AG04450 (cell line): ENCODE data around the gene NPY5R. TPM values are rescaled to one million over a fixed set of nuclear protein-coding genes. Genes with fewer than 3 reads are reported as not detected.

Source experiments
- CTCF ChIA-PET: fragments of 300-600, 350-600 bp; formaldehyde crosslinking; extraction: SDS; loops from one replicate; lab custom pipeline; 2022; ENCODE audit warnings: antibody characterized with exemption, inconsistent platforms; lab: Charles Lee
- POLR2A ChIA-PET: fragments of 350-600 bp; formaldehyde crosslinking; extraction: SDS; loops from one replicate; lab custom pipeline; 2021; ENCODE audit warnings: antibody characterized with exemption, inconsistent platforms; lab: Yijun Ruan, JAX
- DNase-seq: peaks from one replicate; pipeline ENCODE4 v3.0.0-alpha.2; 2011; ENCODE audit warnings: low read depth, low spot score
- H3K27ac ChIP-seq: one replicate; pipeline ENCODE4 v1.5.1; 2012; ENCODE audit warnings: low read depth, low read length, control low read depth
- H3K27me3 ChIP-seq: one replicate; pipeline ENCODE4 v1.6.0; 2012; ENCODE audit warnings: low read length; ENCODE audit not compliant: control insufficient read depth, insufficient read depth
- H3K4me3 ChIP-seq: 2 replicates; pipeline ENCODE4 v1.5.1; 2011; ENCODE audit warnings: mild to moderate bottlenecking, low read depth, low read length, control low read depth
- H3K9me3 ChIP-seq: 2 replicates; pipeline ENCODE4 v1.5.1; 2012; ENCODE audit warnings: low read length; ENCODE audit not compliant: control insufficient read depth, insufficient read depth
- polyA plus RNA-seq: library from polyadenylated mRNA; depleted of rRNA; stranded (reverse); fragments of >200 nt; gene quantifications from 2 replicates; pipeline ENCODE4 v1.2.3, GENCODE V29; 2011
- TF ChIP-seq, protein P1 (sequence below): IDR thresholded peaks from 2 replicates; pipeline ENCODE4 v1.5.1; 2011; ENCODE audit warnings: low read depth, low read length, control low read depth, inconsistent platforms

Gene NPY5R
- polyA plus RNA-seq, 1 experiment: not detected

DNA sequence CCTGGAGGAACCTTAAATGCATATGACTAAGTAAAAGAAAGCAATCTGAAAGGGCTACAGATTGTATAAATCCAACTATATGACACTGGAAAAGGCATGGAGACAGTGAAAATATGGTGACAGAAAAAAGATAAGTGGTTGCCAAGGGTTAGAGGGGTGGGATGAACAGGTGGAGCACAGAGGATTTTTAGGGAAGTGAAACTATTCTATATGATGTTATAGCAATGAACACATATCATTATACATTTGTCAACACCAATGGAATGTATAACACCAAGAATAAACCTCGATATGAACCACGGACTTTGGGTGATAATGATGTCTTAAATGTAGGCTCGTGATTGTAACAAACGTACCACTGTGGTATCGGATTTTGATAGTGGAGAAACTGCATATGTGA, 40.7 kb downstream of the NPY5R start:
- no peak for DNase-seq
- H3K27ac ChIP-seq: no peak overlapping the region
- H3K4me3 ChIP-seq: no peak overlapping the region
- ChIA-PET CTCF (no interaction called here), POLR2A (no interaction called here)
- TF ChIP-seq, protein P1, sequence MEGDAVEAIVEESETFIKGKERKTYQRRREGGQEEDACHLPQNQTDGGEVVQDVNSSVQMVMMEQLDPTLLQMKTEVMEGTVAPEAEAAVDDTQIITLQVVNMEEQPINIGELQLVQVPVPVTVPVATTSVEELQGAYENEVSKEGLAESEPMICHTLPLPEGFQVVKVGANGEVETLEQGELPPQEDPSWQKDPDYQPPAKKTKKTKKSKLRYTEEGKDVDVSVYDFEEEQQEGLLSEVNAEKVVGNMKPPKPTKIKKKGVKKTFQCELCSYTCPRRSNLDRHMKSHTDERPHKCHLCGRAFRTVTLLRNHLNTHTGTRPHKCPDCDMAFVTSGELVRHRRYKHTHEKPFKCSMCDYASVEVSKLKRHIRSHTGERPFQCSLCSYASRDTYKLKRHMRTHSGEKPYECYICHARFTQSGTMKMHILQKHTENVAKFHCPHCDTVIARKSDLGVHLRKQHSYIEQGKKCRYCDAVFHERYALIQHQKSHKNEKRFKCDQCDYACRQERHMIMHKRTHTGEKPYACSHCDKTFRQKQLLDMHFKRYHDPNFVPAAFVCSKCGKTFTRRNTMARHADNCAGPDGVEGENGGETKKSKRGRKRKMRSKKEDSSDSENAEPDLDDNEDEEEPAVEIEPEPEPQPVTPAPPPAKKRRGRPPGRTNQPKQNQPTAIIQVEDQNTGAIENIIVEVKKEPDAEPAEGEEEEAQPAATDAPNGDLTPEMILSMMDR: no peak
- no peaks in the 10 kb centered on the region for H3K27me3 ChIP-seq
- no peaks in the 10 kb centered on the region for H3K9me3 ChIP-seq

DNA sequence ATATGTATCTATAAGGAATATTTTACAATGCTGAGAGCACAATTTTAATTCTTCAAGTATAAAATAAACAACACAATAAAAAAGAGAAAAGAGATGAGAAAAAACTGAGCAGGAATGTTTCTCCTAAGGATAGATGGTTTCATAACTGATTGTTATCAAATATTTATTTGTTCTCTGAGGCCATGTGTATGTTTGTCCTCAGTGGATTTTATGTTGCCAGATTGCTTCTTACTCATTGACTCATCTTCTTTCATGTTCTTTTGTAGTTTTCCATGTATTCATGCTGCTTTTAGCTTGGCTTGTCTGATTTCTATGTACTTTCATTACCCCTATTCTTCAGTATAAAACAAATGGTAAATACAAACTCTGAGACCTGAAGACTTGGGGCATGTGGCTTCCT, 41.2 kb downstream of the NPY5R start:
- TF ChIP-seq, protein P1: no peak
- Histone ChIP-seq H3K9me3 (no peaks in the 10 kb centered on the region), H3K27me3 (no peaks in the 10 kb centered on the region), H3K4me3 (no peak overlapping the region), H3K27ac (no peak overlapping the region)
- no peak for DNase-seq
- CTCF ChIA-PET: no interaction called here
- POLR2A ChIA-PET: no interaction called here

DNA sequence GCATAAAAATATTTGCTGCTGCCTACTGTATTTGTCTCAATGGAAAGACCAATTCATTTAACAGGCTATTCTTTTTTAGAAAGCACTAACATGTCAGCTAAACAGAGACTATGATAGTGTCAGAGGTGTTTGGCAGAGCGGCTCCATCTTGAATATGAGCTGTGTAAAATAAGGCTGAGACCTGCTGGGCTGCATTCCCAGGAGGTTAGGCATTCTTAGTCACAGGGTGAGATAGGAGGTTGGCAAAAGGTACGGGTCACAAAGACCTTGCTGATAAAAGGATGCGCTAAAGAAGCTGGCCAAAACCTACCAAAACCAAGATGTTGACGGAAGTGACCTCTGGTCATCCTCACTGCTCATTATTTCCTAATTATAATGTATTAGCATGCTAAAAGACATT, 41.8 kb downstream of the NPY5R start:
- ChIA-PET POLR2A (no interaction called here), CTCF (no interaction called here)
- Histone ChIP-seq H3K27ac (no peak overlapping the region), H3K27me3 (no peaks in the 10 kb centered on the region), H3K9me3 (no peaks in the 10 kb centered on the region), H3K4me3 (no peak overlapping the region)
- TF ChIP-seq, protein P1: no peak
- DNase-seq: no peak

DNA sequence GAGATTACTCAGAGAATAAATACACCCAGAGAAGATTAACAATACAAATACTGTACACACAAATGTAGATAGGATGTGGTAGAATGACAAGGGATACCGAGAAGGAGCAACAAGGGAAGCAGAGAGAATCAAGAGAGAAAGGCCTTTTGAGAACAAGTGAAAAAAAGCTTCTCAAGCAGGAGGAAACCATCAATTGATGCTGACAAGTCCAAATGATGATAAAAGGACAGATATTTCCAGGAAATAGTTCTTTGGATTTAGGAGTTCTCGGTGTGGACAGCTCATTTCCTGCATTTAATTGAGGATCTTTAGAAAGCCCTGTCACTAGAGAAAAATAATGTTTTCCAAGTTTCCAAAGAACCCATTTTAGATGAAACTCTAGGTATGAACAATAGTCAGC, 48.1 kb downstream of the NPY5R start:
- Histone ChIP-seq H3K27me3 (no peaks in the 10 kb centered on the region), H3K27ac (no peak overlapping the region), H3K4me3 (no peak overlapping the region), H3K9me3 (no peaks in the 10 kb centered on the region)
- TF ChIP-seq, protein P1: no peak
- POLR2A ChIA-PET: no interaction called here
- CTCF ChIA-PET: no interaction called here
- no peak for DNase-seq

DNA sequence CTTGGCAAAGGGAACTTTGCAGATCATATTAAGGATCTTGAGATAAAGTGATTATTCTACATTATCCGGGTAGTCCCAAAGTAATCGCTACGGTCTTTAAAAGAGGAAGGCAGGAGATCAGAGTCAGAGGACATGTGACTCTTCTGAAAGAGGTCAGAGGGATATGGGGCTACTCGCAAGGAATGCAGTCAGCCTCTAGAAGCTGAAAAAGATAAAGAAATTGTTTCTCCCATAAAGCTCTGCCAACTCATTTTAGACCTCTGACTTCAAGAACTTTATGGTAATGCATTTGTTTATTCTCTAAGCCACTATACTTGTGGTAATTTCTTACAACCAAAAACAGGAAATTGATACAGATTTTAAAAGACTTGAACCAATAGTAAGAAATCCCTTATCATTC, 48.6 kb downstream of the NPY5R start:
- Histone ChIP-seq H3K27ac (no peak overlapping the region), H3K27me3 (no peaks in the 10 kb centered on the region), H3K9me3 (no peaks in the 10 kb centered on the region), H3K4me3 (no peak overlapping the region)
- ChIA-PET CTCF (no interaction called here), POLR2A (no interaction called here)
- TF ChIP-seq, protein P1: no peak
- DNase-seq: no peak
